ENCODE results near the gene IFNGR2. TPM values are rescaled to one million over a fixed set of nuclear protein-coding genes. Genes with fewer than 3 reads are reported as not detected.
"Not testable (repeated sequence)": the region's sequence is repeated elsewhere in the genome, so short reads cannot be mapped to it uniquely, and the experiment has no call there.

IFNGR2 gene
- 1 to 10 TPM in 1 of 2 experiments, under 1 TPM in 1; 0.95 to 1.4 TPM for total RNA-seq

- CTCF ChIA-PET: interaction anchor here (0.6 to 1.4 kb wide), 2 partner anchors 34 to 771 kb away, joined by 3 to 5 read pairs; no protein-coding TSS in a partner anchor
Observed at GRCh38 chr21:33403128-33403785, at the start of gene IFNGR2. Gene IFNGR2, plus strand, starts transcription at chr21:33403413. Its CDS starts 131 bp downstream, at chr21:33403544.

GRCh38 chr21:33355355-33355754, 47.9 kb upstream of the IFNGR2 start:
- POLR2A ChIA-PET: no interaction called here
- CTCF ChIA-PET: interaction anchor here (1.2 kb wide), 1 partner anchor 16 kb away, joined by 7 read pairs; no protein-coding TSS in a partner anchor

More at GRCh38 chr21:33403128-33403785, at the start of gene IFNGR2:
- POLR2A ChIA-PET: no interaction called here

- POLR2A ChIA-PET: no interaction called here
Observed at GRCh38 chr21:33355996-33356395, 47.2 kb upstream of the IFNGR2 start.

GRCh38 chr21:33357177-33357576, 46.0 kb upstream of the IFNGR2 start:
- ChIA-PET CTCF (no interaction called here), POLR2A (no interaction called here)

More at GRCh38 chr21:33355996-33356395, 47.2 kb upstream of the IFNGR2 start:
- CTCF ChIA-PET: interaction anchor here (1.2 kb wide), 1 partner anchor 16 kb away, joined by 7 read pairs; no protein-coding TSS in a partner anchor

GRCh38 chr21:33359446-33359845, 43.8 kb upstream of the IFNGR2 start:
- ChIA-PET POLR2A (interaction anchor here (1.1 kb wide), 1 partner anchor 86 kb away, joined by 4 read pairs; no protein-coding TSS in a partner anchor), CTCF (interaction anchor here (0.7 to 2.5 kb wide), 2 partner anchors 21 to 26 kb away, joined by 3 to 15 read pairs; no protein-coding TSS in a partner anchor)

- ChIA-PET POLR2A (interaction anchor here (0.6 to 1.1 kb wide), 2 partner anchors 85 to 253 kb away, joined by 3 to 4 read pairs; no protein-coding TSS in a partner anchor), CTCF (interaction anchor here (0.6 to 2.6 kb wide), 10 partner anchors 14 to 246 kb away, joined by 3 to 15 read pairs (median 6); partner anchors contain the start of gene IL10RB)
Observed at GRCh38 chr21:33360281-33360680, 42.9 kb upstream of the IFNGR2 start.

- POLR2A ChIA-PET: interaction anchor here (0.6 to 1.9 kb wide), 6 partner anchors 10 to 252 kb away, joined by 3 to 8 read pairs (median 4); partner anchors contain the start of genes IFNAR1 and TMEM50B
- CTCF ChIA-PET: interaction anchor here (0.5 to 2.6 kb wide), 38 partner anchors 9 to 559 kb away, joined by 3 to 15 read pairs (median 5); partner anchors contain the start of genes IFNAR1 and IL10RB
Observed at GRCh38 chr21:33360881-33361602, 42.2 kb upstream of the IFNGR2 start.

GRCh38 chr21:33362044-33362555, 41.1 kb upstream of the IFNGR2 start:
- CTCF ChIA-PET: interaction anchor here (0.6 to 2.6 kb wide), 24 partner anchors 9 to 558 kb away, joined by 3 to 15 read pairs (median 6); partner anchors contain the start of gene IFNAR1
- POLR2A ChIA-PET: interaction anchor here (0.8 to 1.9 kb wide), 4 partner anchors 9 to 157 kb away, joined by 3 to 8 read pairs (median 6); partner anchors contain the start of genes IFNAR1 and TMEM50B

- CTCF ChIA-PET: interaction anchor here (0.6 to 1.1 kb wide), 2 partner anchors 44 to 81 kb away, joined by 3 read pairs; no protein-coding TSS in a partner anchor
Observed at GRCh38 chr21:33363911-33364609, 39.2 kb upstream of the IFNGR2 start.

GRCh38 chr21:33364830-33365229, 38.4 kb upstream of the IFNGR2 start:
- CTCF ChIA-PET: interaction anchor here (1.5 kb wide), 1 partner anchor 9 kb away, joined by 3 read pairs; no protein-coding TSS in a partner anchor
- POLR2A ChIA-PET: no interaction called here

More at GRCh38 chr21:33363911-33364609, 39.2 kb upstream of the IFNGR2 start:
- POLR2A ChIA-PET: not testable (repeated sequence)

- CTCF ChIA-PET: interaction anchor here (1.2 kb wide), 1 partner anchor 9 kb away, joined by 3 read pairs; no protein-coding TSS in a partner anchor
- POLR2A ChIA-PET: no interaction called here
Observed at GRCh38 chr21:33367309-33367973, 35.8 kb upstream of the IFNGR2 start.

- ChIA-PET CTCF (interaction anchor here (1.0 to 1.2 kb wide), 2 partner anchors 8 to 168 kb away, joined by 3 read pairs; no protein-coding TSS in a partner anchor), POLR2A (no interaction called here)
Observed at GRCh38 chr21:33368124-33368523, 35.1 kb upstream of the IFNGR2 start.

- ChIA-PET POLR2A (no interaction called here), CTCF (interaction anchor here (1.0 kb wide), 1 partner anchor 169 kb away, joined by 3 read pairs; no protein-coding TSS in a partner anchor)
Observed at GRCh38 chr21:33368576-33368975, 34.6 kb upstream of the IFNGR2 start.

GRCh38 chr21:33369586-33369985, 33.6 kb upstream of the IFNGR2 start:
- ChIA-PET CTCF (interaction anchor here (2.9 kb wide), 1 partner anchor 8 kb away, joined by 15 read pairs; no protein-coding TSS in a partner anchor), POLR2A (no interaction called here)

- CTCF ChIA-PET: interaction anchor here (2.9 kb wide), 1 partner anchor 9 kb away, joined by 15 read pairs; no protein-coding TSS in a partner anchor
- POLR2A ChIA-PET: interaction anchor here (0.6 kb wide), 1 partner anchor 241 kb away, joined by 4 read pairs; no protein-coding TSS in a partner anchor
Observed at GRCh38 chr21:33370305-33370704, 32.9 kb upstream of the IFNGR2 start.

- ChIA-PET POLR2A (interaction anchor here (1.0 kb wide), 1 partner anchor 10 kb away, joined by 3 read pairs; no protein-coding TSS in a partner anchor), CTCF (interaction anchor here (1.0 to 2.9 kb wide), 2 partner anchors 10 kb away, joined by 4 to 15 read pairs; no protein-coding TSS in a partner anchor)
Observed at GRCh38 chr21:33371366-33371765, 31.8 kb upstream of the IFNGR2 start.

GRCh38 chr21:33372582-33372981, 30.6 kb upstream of the IFNGR2 start:
- ChIA-PET POLR2A (no interaction called here), CTCF (interaction anchor here (0.6 to 0.7 kb wide), 2 partner anchors 73 to 483 kb away, joined by 3 to 5 read pairs; no protein-coding TSS in a partner anchor)

- CTCF ChIA-PET: interaction anchor here (1.4 to 1.8 kb wide), 2 partner anchors 8 to 12 kb away, joined by 3 to 7 read pairs; no protein-coding TSS in a partner anchor
- POLR2A ChIA-PET: no interaction called here
Observed at GRCh38 chr21:33373451-33373850, 29.8 kb upstream of the IFNGR2 start.
